Measurements from ENCODE around the gene LAMA4.
"Not testable (repeated sequence)": the region's sequence is repeated elsewhere in the genome, so short reads cannot be mapped to it uniquely, and the experiment has no call there.

The LAMA4 gene

GRCh38 chr6:112216662-112217551 lies 37.5 kb downstream of the LAMA4 start:
- DNase-seq (ENCODE audit: low spot score), result no peak

- DNase-seq (ENCODE audit: low spot score), result no peak
Measured at GRCh38 chr6:112215488-112216284, 38.7 kb downstream of the LAMA4 start.

GRCh38 chr6:112214739-112215269 lies 39.6 kb downstream of the LAMA4 start:
- DNase-seq (ENCODE audit: low spot score), result no peak

DNA sequence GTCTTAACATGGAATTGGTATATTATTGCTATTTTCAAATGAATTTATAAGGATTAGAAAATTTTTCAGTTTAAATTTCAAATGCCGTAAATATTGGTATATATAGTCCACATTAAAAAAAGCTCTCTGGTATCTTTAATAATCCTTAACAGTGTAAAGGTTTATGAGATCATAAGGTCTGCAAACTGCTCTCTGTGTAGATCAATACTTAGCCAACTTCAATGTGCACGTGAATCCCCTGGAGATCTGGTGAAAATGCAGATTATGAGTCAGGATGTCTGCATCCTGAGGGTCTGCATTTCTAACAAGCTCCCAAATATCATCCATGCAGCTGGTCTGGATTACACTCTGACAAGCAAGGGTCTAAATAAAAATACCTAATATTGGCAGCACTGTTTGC lies 43.5 kb downstream of the LAMA4 start:
- DNase-seq (ENCODE audit: low spot score), result no peak

DNA sequence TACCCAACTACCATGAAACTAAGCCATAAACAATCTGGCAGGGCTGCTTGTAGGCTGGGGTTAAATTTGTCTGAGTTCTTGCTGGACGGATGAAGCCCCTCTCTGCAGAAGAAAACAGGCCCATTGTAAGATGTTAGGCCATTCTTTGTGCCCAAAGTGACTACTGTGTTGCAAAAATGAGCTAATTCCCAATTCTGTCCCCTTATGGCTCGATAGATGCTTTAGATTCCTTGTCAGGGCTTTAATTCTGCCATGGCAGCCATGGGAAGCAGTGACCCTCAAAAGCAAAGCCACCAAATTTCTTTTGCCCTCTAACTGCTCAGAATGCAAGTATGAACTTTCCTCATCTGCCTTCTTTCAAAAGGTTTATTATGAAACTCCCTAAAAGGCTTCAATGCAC lies 45.2 kb downstream of the LAMA4 start:
- DNase-seq (ENCODE audit: low spot score), result no peak

DNA sequence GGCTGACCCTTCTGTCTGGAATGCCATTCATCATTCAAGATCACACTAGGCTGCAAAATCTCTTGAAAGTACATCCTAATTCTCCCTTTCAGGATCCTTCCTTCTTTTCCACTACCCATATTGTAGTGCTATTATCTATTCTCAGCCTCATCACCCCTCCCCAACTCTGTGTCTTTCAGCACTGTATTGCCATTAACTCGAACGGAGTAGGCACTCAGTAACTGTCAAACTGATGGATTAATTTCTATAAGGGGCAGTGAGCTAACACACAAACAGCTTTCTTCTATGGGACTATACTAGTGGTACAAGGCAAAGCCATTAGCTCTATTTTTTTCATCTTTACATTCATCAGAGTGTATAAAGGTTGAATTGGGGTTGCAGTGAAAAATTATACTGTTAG lies 46.6 kb downstream of the LAMA4 start:
- no peak for DNase-seq (ENCODE audit: low spot score)

GRCh38 chr6:112207131-112207530 lies 47.2 kb downstream of the LAMA4 start:
- DNase-seq (ENCODE audit: low spot score), result no peak

- DNase-seq (ENCODE audit: low spot score), result no peak
Measured at GRCh38 chr6:112206110-112206458, 48.3 kb downstream of the LAMA4 start.

DNA sequence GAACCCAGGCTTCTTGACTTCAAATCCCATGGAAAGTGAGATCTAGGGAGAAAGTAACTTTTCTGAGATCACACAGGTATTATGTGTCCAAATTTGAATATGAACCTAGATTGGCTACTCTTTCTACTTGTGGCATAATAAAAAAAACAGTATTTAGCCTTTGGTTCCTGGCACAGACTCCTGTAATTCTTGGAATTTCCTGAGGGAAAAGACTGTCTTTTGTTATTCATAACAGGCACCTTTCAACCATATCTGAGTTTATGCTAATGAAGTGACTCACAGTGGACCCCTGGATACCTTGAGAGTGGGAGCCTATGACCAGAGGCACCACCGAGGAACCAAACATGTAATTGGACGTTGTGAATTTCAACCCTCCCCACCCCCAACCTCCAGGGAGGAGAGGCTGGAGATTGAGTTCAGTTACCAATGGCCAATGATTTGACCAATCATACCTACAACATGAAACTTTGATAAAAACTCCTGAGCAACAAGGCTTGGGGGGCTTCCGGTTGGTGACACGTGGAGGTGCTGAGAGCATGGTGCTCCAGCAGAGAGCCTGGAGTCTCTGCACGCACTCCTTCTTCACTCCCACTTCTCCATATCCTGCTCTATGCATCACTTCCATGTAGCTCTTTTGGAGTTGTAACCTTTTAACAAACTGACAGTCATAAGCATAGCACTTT lies 48.8 kb downstream of the LAMA4 start:
- DNase-seq (ENCODE audit: low spot score), result no peak

DNA sequence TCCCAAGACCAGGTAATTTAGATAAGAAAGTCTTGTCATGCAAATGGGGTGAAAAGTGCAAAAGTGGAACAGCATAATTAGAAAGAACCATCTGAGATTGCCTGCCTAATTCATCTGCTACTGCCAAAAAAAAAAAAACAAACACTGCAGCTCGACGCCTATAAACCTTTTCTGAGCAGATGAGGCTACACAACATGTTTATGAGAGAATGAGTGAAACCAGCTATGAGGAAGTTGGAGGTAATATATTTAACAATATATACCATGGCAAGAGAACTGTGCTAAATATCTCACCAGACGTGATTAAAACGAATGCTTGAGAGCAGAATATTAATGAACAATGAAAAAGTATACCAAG lies 50.0 kb downstream of the LAMA4 start:
- DNase-seq (ENCODE audit: low spot score), result no peak

GRCh38 chr6:112203577-112204349 lies 50.6 kb downstream of the LAMA4 start:
- DNase-seq (ENCODE audit: low spot score), result no peak

- DNase-seq (ENCODE audit: low spot score), result no peak
Measured at GRCh38 chr6:112202639-112203341, 51.6 kb downstream of the LAMA4 start.

- DNase-seq (ENCODE audit: low spot score), result not testable (repeated sequence)
Measured at GRCh38 chr6:112200185-112200914, 54.0 kb downstream of the LAMA4 start.

- DNase-seq (ENCODE audit: low spot score), result no peak
Measured at GRCh38 chr6:112199001-112199403, 55.4 kb downstream of the LAMA4 start.

DNA sequence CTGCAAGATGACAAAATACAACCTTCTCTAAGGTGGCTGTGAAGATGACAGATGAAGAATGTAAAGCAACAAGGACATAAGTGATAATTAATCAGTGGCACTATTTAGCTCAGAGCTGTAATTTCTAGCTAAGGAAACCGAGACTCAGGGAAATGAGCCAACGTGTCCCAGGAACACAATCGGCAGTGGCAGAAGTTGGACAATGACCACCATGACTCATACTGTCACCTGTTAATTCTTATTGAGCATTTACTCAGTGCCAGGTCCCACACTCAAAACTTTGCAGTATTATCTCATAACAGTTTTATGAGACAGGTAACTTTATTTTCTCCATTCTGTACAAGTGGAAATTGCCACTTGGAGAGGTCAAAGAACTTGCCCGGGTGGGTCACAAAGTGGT lies 55.8 kb downstream of the LAMA4 start:
- DNase-seq (ENCODE audit: low spot score), result no peak

GRCh38 chr6:112197636-112198035 lies 56.7 kb downstream of the LAMA4 start:
- no peak for DNase-seq (ENCODE audit: low spot score)

DNA sequence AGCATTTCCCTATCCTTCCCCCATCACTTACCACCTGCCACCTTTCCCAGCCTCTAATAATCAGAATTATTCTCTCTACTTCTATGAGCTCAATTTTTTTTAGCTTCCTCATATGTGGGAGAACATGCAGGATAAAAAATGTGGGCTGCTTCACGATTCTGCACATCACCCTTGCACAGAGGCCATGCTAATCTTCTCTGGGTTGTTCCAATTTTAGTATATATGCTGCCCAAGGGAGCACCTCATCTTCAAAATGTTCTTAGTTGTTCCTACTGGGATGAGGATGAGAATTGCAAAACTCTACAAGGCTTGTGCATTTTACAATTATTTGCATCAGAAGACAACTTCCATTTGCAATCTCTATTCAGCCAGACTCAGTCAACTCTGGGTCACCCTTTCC lies 58.1 kb downstream of the LAMA4 start:
- DNase-seq (ENCODE audit: low spot score), result no peak

GRCh38 chr6:112195166-112195565 lies 59.2 kb downstream of the LAMA4 start:
- DNase-seq (ENCODE audit: low spot score), result no peak

GRCh38 chr6:112194511-112194910 lies 59.9 kb downstream of the LAMA4 start:
- no peak for DNase-seq (ENCODE audit: low spot score)

GRCh38 chr6:112193535-112194051 lies 60.8 kb downstream of the LAMA4 start:
- no peak for DNase-seq (ENCODE audit: low spot score)
